Mesendoderm (in vitro differentiated cells): ENCODE measurements around the gene VWA5B2.

Source experiments
- DNase-seq: peaks from one replicate; pipeline ENCODE4 v3.0.0; 2013
- H2AK5ac ChIP-seq: 2 replicates; pipeline ENCODE4 v1.6.1; 2013; ENCODE audit warnings: low read length, inconsistent platforms
- H2BK120ac ChIP-seq: 2 replicates; pipeline ENCODE4 v1.6.1; 2013; ENCODE audit warnings: low read depth, mild to moderate bottlenecking, low read length, moderate library complexity, mixed read lengths
- H2BK15ac ChIP-seq: replicated peaks from 2 replicates; pipeline ENCODE4 v1.6.1; 2013; ENCODE audit warnings: low read depth, mild to moderate bottlenecking, moderate library complexity
- H2BK5ac ChIP-seq: 2 replicates; pipeline ENCODE4 v1.6.1; 2013; ENCODE audit warnings: low read length, inconsistent platforms
- H3K18ac ChIP-seq: 2 replicates; pipeline ENCODE4 v1.6.1; 2013; ENCODE audit warnings: mild to moderate bottlenecking, low read length, mixed read lengths
- H3K23ac ChIP-seq: one replicate; pipeline ENCODE4 v1.6.1; 2013; ENCODE audit warnings: low read length
- H3K27ac ChIP-seq: 2 replicates; pipeline ENCODE4 v1.5.1; 2013; ENCODE audit warnings: low read depth, mild to moderate bottlenecking, inconsistent platforms, low read length, moderate library complexity
- H3K27me3 ChIP-seq: 2 replicates; pipeline ENCODE4 v1.6.1; 2013; ENCODE audit warnings: low read length, control low read depth, mild to moderate bottlenecking, inconsistent platforms; ENCODE audit not compliant: insufficient read depth, poor library complexity
- H3K36me3 ChIP-seq: 2 replicates; pipeline ENCODE4 v1.6.1; 2013; ENCODE audit warnings: low read length, inconsistent platforms; ENCODE audit not compliant: control insufficient read depth, insufficient read depth
- H3K4ac ChIP-seq: one replicate; pipeline ENCODE4 v1.6.1; 2013; ENCODE audit warnings: low read depth, mild to moderate bottlenecking, low read length, moderate library complexity
- H3K4me1 ChIP-seq: 2 replicates; pipeline ENCODE4 v1.6.1; 2013; ENCODE audit warnings: low read depth, low read length, inconsistent platforms; ENCODE audit not compliant: control insufficient read depth
- H3K4me2 ChIP-seq: 2 replicates; pipeline ENCODE4 v1.6.1; 2013; ENCODE audit warnings: low read length
- H3K4me3 ChIP-seq: 2 replicates; pipeline ENCODE4 v1.5.1; 2013; ENCODE audit warnings: mild to moderate bottlenecking, low read length
- H3K56ac ChIP-seq: one replicate; pipeline ENCODE4 v1.6.1; 2013; ENCODE audit warnings: low read length
- H3K79me1 ChIP-seq: 2 replicates; pipeline ENCODE4 v1.6.1; 2013; ENCODE audit warnings: low read length, inconsistent platforms
- H3K79me2 ChIP-seq: 2 replicates; pipeline ENCODE4 v1.6.1; 2013; ENCODE audit warnings: mild to moderate bottlenecking, low read length; ENCODE audit not compliant: control insufficient read depth, insufficient read depth
- H3K9ac ChIP-seq: 2 replicates; pipeline ENCODE4 v1.6.1; 2013; ENCODE audit warnings: low read length, inconsistent platforms
- H4K5ac ChIP-seq: one replicate; pipeline ENCODE4 v1.6.1; 2013; ENCODE audit warnings: low read length
- H4K8ac ChIP-seq: one replicate; pipeline ENCODE4 v1.6.1; 2013; ENCODE audit warnings: low read depth, mild to moderate bottlenecking, control low read depth, low read length, moderate library complexity
- WGBS: extraction: QIAGEN DNeasy Blood & Tissue Kit; methylation state at CpG from one replicate; pipeline ENCODE4 v1.1.7; 2013; ENCODE audit warnings: low lambda C conversion rate, missing lambda C conversion rate; ENCODE audit not compliant: insufficient coverage; ENCODE audit errors: extremely low coverage; 5-methylcytosine and 5-hydroxymethylcytosine counted together

Gene VWA5B2

GRCh38 chr3:184236636-184237035 is 7.3 kb downstream of the VWA5B2 start:
- Histone ChIP-seq H2BK120ac (no peak overlapping the region), H3K56ac (no peak overlapping the region), H2AK5ac (no peak overlapping the region), H3K23ac (no peak overlapping the region), H3K9ac (no peak overlapping the region), H4K5ac (no peak overlapping the region), H3K27me3 (peaks cover 12% of the 10 kb centered on the region), H3K27ac (no peak overlapping the region), H4K8ac (no peak overlapping the region), H3K4ac (no peak overlapping the region), H3K79me1 (no peaks in the 10 kb centered on the region), H3K4me1 (no peaks in the 10 kb centered on the region), H2BK15ac (no peak overlapping the region), H3K79me2 (no peaks in the 10 kb centered on the region), H3K4me2 (no peak overlapping the region), H3K4me3 (no peak overlapping the region), H3K36me3 (no peaks in the 10 kb centered on the region), H3K18ac (no peak overlapping the region), H2BK5ac (no peak overlapping the region)
- DNase-seq = no peak
- whole genome bisulfite sequencing = no CpG with 5 or more reads among the region's 3 CpGs

- Histone ChIP-seq H3K27ac (no peak overlapping the region), H3K4me3 (no peak overlapping the region), H4K8ac (no peak overlapping the region), H2BK120ac (no peak overlapping the region), H2BK15ac (no peak overlapping the region), H3K4me2 (no peak overlapping the region), H3K9ac (no peak overlapping the region), H3K23ac (no peak overlapping the region), H3K79me1 (no peaks in the 10 kb centered on the region), H2BK5ac (no peak overlapping the region), H2AK5ac (no peak overlapping the region), H3K4me1 (no peaks in the 10 kb centered on the region), H3K56ac (no peak overlapping the region), H3K27me3 (peaks cover 6% of the 10 kb centered on the region), H3K18ac (no peak overlapping the region), H3K4ac (no peak overlapping the region), H3K36me3 (no peaks in the 10 kb centered on the region), H4K5ac (no peak overlapping the region), H3K79me2 (no peaks in the 10 kb centered on the region)
- DNase-seq = no peak
- no CpG with 5 or more reads among the region's 7 CpGs for WGBS
Observed at GRCh38 chr3:184237211-184237610, 7.8 kb downstream of the VWA5B2 start.

- no CpG with 5 or more reads among the region's 1 CpG for WGBS
Observed at GRCh38 chr3:184237807-184238206, 8.4 kb downstream of the VWA5B2 start.

GRCh38 chr3:184238246-184238818 is 8.9 kb downstream of the VWA5B2 start:
- no CpG with 5 or more reads among the region's 13 CpGs for WGBS
- Histone ChIP-seq H3K9ac (no peak overlapping the region), H3K56ac (no peak overlapping the region)

More at GRCh38 chr3:184237807-184238206, 8.4 kb downstream of the VWA5B2 start:
- H3K56ac ChIP-seq = no peak overlapping the region
- H2AK5ac ChIP-seq = no peak overlapping the region
- H3K4ac ChIP-seq = no peak overlapping the region
- DNase-seq = no peak
- H2BK15ac ChIP-seq = no peak overlapping the region
- no peak overlapping the region for H4K8ac ChIP-seq
- no peak overlapping the region for H3K23ac ChIP-seq
- no peak overlapping the region for H3K9ac ChIP-seq
- H3K79me2 ChIP-seq = no peaks in the 10 kb centered on the region
- no peak overlapping the region for H4K5ac ChIP-seq
- peaks cover 2% of the 10 kb centered on the region for H3K27me3 ChIP-seq
- H3K27ac ChIP-seq = no peak overlapping the region
- no peaks in the 10 kb centered on the region for H3K79me1 ChIP-seq
- no peaks in the 10 kb centered on the region for H3K36me3 ChIP-seq
- H3K4me2 ChIP-seq = no peak overlapping the region
- no peak overlapping the region for H2BK120ac ChIP-seq
- no peak overlapping the region for H2BK5ac ChIP-seq
- H3K4me3 ChIP-seq = no peak overlapping the region
- H3K18ac ChIP-seq = no peak overlapping the region
- no peaks in the 10 kb centered on the region for H3K4me1 ChIP-seq

GRCh38 chr3:184239221-184239620 is 9.8 kb downstream of the VWA5B2 start:
- Histone ChIP-seq H3K4me1 (no peaks in the 10 kb centered on the region), H3K79me1 (no peaks in the 10 kb centered on the region), H4K8ac (no peak overlapping the region), H3K36me3 (no peaks in the 10 kb centered on the region), H3K4ac (no peak overlapping the region), H4K5ac (no peak overlapping the region), H3K18ac (no peak overlapping the region), H3K9ac (no peak overlapping the region), H2BK5ac (no peak overlapping the region), H3K56ac (no peak overlapping the region), H3K27me3 (no peaks in the 10 kb centered on the region), H3K79me2 (no peaks in the 10 kb centered on the region), H2AK5ac (no peak overlapping the region), H3K4me3 (no peak overlapping the region), H3K23ac (no peak overlapping the region), H3K27ac (no peak overlapping the region), H3K4me2 (no peak overlapping the region), H2BK120ac (no peak overlapping the region), H2BK15ac (no peak overlapping the region)
- WGBS = no CpG with 5 or more reads among the region's 8 CpGs
- no peak for DNase-seq

More at GRCh38 chr3:184238246-184238818, 8.9 kb downstream of the VWA5B2 start:
- no peak for DNase-seq
- H3K79me1 ChIP-seq = no peaks in the 10 kb centered on the region
- H2BK5ac ChIP-seq = no peak overlapping the region
- no peak overlapping the region for H3K4me2 ChIP-seq
- H2BK15ac ChIP-seq = no peak overlapping the region
- no peaks in the 10 kb centered on the region for H3K36me3 ChIP-seq
- no peak overlapping the region for H2AK5ac ChIP-seq
- H3K18ac ChIP-seq = no peak overlapping the region
- no peak overlapping the region for H3K4me3 ChIP-seq
- H3K27ac ChIP-seq = no peak overlapping the region
- H3K27me3 ChIP-seq = no peaks in the 10 kb centered on the region
- H3K4ac ChIP-seq = no peak overlapping the region
- H4K5ac ChIP-seq = no peak overlapping the region
- no peak overlapping the region for H2BK120ac ChIP-seq
- H3K4me1 ChIP-seq = no peaks in the 10 kb centered on the region
- H3K23ac ChIP-seq = no peak overlapping the region
- no peaks in the 10 kb centered on the region for H3K79me2 ChIP-seq
- no peak overlapping the region for H4K8ac ChIP-seq

GRCh38 chr3:184239708-184240107 is 10.3 kb downstream of the VWA5B2 start:
- Histone ChIP-seq H3K36me3 (no peaks in the 10 kb centered on the region), H3K23ac (no peak overlapping the region), H3K9ac (no peak overlapping the region), H3K27me3 (no peaks in the 10 kb centered on the region), H4K5ac (no peak overlapping the region), H3K4me1 (no peaks in the 10 kb centered on the region), H4K8ac (no peak overlapping the region), H3K79me2 (no peaks in the 10 kb centered on the region), H2BK5ac (no peak overlapping the region), H2BK120ac (no peak overlapping the region), H3K56ac (no peak overlapping the region), H2AK5ac (no peak overlapping the region), H2BK15ac (no peak overlapping the region), H3K79me1 (no peaks in the 10 kb centered on the region), H3K27ac (no peak overlapping the region), H3K4me3 (no peak overlapping the region), H3K4me2 (no peak overlapping the region), H3K18ac (no peak overlapping the region), H3K4ac (no peak overlapping the region)
- WGBS = no CpG with 5 or more reads among the region's 7 CpGs
- no peak for DNase-seq
